Kidney (tissue), 14 donors: ENCODE measurements around the gene CBFB. TPM values are rescaled to one million over a fixed set of nuclear protein-coding genes. Genes with fewer than 3 reads are reported as not detected.

Source experiments
- DNase-seq, 5 donors: peaks; one replicate each; pipeline ENCODE4 v3.0.0-alpha.2; 2013 to 2020
- FAIRE-seq: peaks from 2 replicates; lab custom pipeline; 2012; peaks lifted over from hg19 to GRCh38; lab: Jason Lieb, UNC
- H3K27ac ChIP-seq, 2 donors: one replicate each; pipeline ENCODE4 v1.7.0; 2013; ENCODE audit warnings: low read depth in 2 of 2, low read length in 2 of 2, inconsistent platforms in 1 of 2
- H3K27me3 ChIP-seq: one replicate; pipeline ENCODE4 v1.7.1; 2013; ENCODE audit warnings: low read length, inconsistent platforms; ENCODE audit not compliant: control insufficient read depth, insufficient read depth
- H3K36me3 ChIP-seq, 3 donors: one replicate each; pipeline versions ENCODE4 v1.7.0 to v1.7.1; 2013; ENCODE audit warnings: low read length in 3 of 3, control low read depth in 1 of 3, inconsistent platforms in 1 of 3; ENCODE audit not compliant: insufficient read depth in 3 of 3, control insufficient read depth in 2 of 3
- H3K4me1 ChIP-seq, 3 donors: one replicate each; pipeline versions ENCODE4 v1.7.0 to v1.7.1; 2013; ENCODE audit warnings: low read length in 3 of 3, inconsistent platforms in 1 of 3, low read depth in 1 of 3; ENCODE audit not compliant: control insufficient read depth in 2 of 3, insufficient read depth in 2 of 3
- H3K4me3 ChIP-seq, 3 donors: one replicate each; pipeline versions ENCODE4 v1.7.0 to v1.8.1; 2013; ENCODE audit warnings: low read length in 3 of 3, control low read depth in 1 of 3, inconsistent platforms in 1 of 3
- H3K9ac ChIP-seq, 3 donors: one replicate each; pipeline versions ENCODE4 v1.7.0 to v1.7.1; 2013; ENCODE audit warnings: low read length in 3 of 3, control low read depth in 1 of 3, inconsistent platforms in 1 of 3
- H3K9me3 ChIP-seq, 3 donors: one replicate each; pipeline versions ENCODE4 v1.7.0 to v1.7.1; 2013; ENCODE audit warnings: low read length in 3 of 3, control low read depth in 1 of 3, inconsistent platforms in 1 of 3; ENCODE audit not compliant: control insufficient read depth in 2 of 3, insufficient read depth in 1 of 3
- CTCF ChIP-seq: IDR thresholded peaks from 3 replicates; pipeline ENCODE4 v1.5.1; 2012; ENCODE audit warnings: mild to moderate bottlenecking, moderate library complexity, borderline replicate concordance; ENCODE audit not compliant: insufficient read depth; ENCODE audit errors: extremely low read depth
- intact Hi-C: fragments of 100-400 bp; cut with DNase I; formaldehyde crosslinking; loops from one replicate; pipeline ENCODE4 v1.11.1; 2022
- polyA plus RNA-seq: library from polyadenylated mRNA; stranded (reverse); fragments of 350-450 nt; fragmentation: Illumina TruSeq; extraction: RNeasy Lipid Tissue Mini Kit (QIAGEN cat#74804); gene quantifications from one replicate; pipeline ENCODE4 v1.2.3, GENCODE V29; 2014; ENCODE audit warnings: low read depth, low replicate concordance; ENCODE audit not compliant: insufficient read depth
- total RNA-seq: library from RNA; stranded (reverse); fragmentation: NEBNext Ultra II Directional; extraction: Animal tissue kit (Norgen Biotek cat#: 25700); gene quantifications from one replicate; pipeline ENCODE4 v1.2.1, GENCODE V29; 2021
- donor health status: control.
- donor health status: control.
- donor health status: control.
- donor health status: control.
- donor health status: control.
- donor health status: DM: yes; HTN: yes; CAD: no.
- donor health status: Normal renal cell carcinoma (clear cell type).

The CBFB gene
- total and polyA plus RNA-seq, 2 donors from 2014 or later: 9.7 to 57.3 TPM

GRCh38 chr16:67050796-67051195 lies 21.8 kb downstream of the CBFB start:
- intact Hi-C loops: no loop called here
- Histone ChIP-seq H3K9me3 (no peaks in the 10 kb centered on the region), H3K9ac (no peak overlapping the region), H3K36me3 (peaks cover 0 to 5% (median 0%) of the 10 kb centered on the region in 3 donors), H3K27me3 (no peaks in the 10 kb centered on the region), H3K4me1 (no peaks in the 10 kb centered on the region), H3K4me3 (no peak overlapping the region), H3K27ac (no peak overlapping the region)
- FAIRE-seq (no peak), DNase-seq (no peak)
- TF ChIP-seq CTCF: no peak

GRCh38 chr16:67052399-67052798 lies 23.4 kb downstream of the CBFB start:
- H3K4me3 ChIP-seq: no peak overlapping the region
- H3K9me3 ChIP-seq: no peaks in the 10 kb centered on the region
- intact Hi-C loops: no loop called here
- DNase-seq (no peak), FAIRE-seq (no peak)
- H3K27ac ChIP-seq: no peak overlapping the region
- TF ChIP-seq CTCF: no peak
- H3K4me1 ChIP-seq: no peaks in the 10 kb centered on the region
- H3K36me3 ChIP-seq: peaks cover 0 to 5% (median 2%) of the 10 kb centered on the region in 3 donors
- H3K9ac ChIP-seq: no peak overlapping the region
- no peaks in the 10 kb centered on the region for H3K27me3 ChIP-seq

- DNase-seq (no peak), FAIRE-seq (no peak)
- Histone ChIP-seq H3K27ac (no peak overlapping the region), H3K9me3 (no peaks in the 10 kb centered on the region), H3K27me3 (no peaks in the 10 kb centered on the region), H3K4me3 (no peak overlapping the region), H3K9ac (no peak overlapping the region), H3K4me1 (no peaks in the 10 kb centered on the region), H3K36me3 (peaks cover 0 to 5% (median 2%) of the 10 kb centered on the region in 3 donors)
- no peak for TF ChIP-seq CTCF
- intact Hi-C loops: no loop called here
These were observed 24.9 kb downstream of the CBFB start for GRCh38 chr16:67053767-67054334.

GRCh38 chr16:67054901-67055300 lies 26.0 kb downstream of the CBFB start:
- DNase-seq: no peak
- intact Hi-C loops: no loop called here
- TF ChIP-seq CTCF: no peak
- Histone ChIP-seq H3K4me3 (no peak overlapping the region), H3K9ac (no peak overlapping the region), H3K27me3 (no peaks in the 10 kb centered on the region), H3K4me1 (no peaks in the 10 kb centered on the region), H3K27ac (no peak overlapping the region), H3K9me3 (no peaks in the 10 kb centered on the region), H3K36me3 (peaks cover 0 to 2% (median under 1%) of the 10 kb centered on the region in 3 donors)
- no peak for FAIRE-seq
